D721Med (cell line): ENCODE data around the gene DMAC2.
"Not testable (repeated sequence)": the region's sequence is repeated elsewhere in the genome, so short reads cannot be mapped to it uniquely, and the experiment has no call there.

Source experiments
- DNase-seq: peaks from one replicate; pipeline ENCODE4 v3.0.0; 2011; ENCODE audit warnings: low spot score; ENCODE audit not compliant: insufficient read length
- FAIRE-seq: peaks from 2 replicates; lab custom pipeline; 2011; peaks lifted over from hg19 to GRCh38; lab: Jason Lieb, UNC
- CTCF ChIP-seq: IDR thresholded peaks from 2 replicates; pipeline ENCODE4 v1.5.1; 2012; ENCODE audit warnings: mild to moderate bottlenecking, control low read depth; ENCODE audit not compliant: insufficient read depth; ENCODE audit errors: missing control alignments

DMAC2 gene

GRCh38 chr19:41442473-41443355 is 3.0 kb upstream of the DMAC2 start, which contains the start of gene ERICH4:
ERICH4 (plus strand) TSS chr19:41443156; CDS start chr19:41443170, 14 bp downstream.
- DNase-seq (no peak), FAIRE-seq (no peak)
- TF ChIP-seq CTCF = no peak

GRCh38 chr19:41441321-41441945 is 1.7 kb upstream of the DMAC2 start:
- FAIRE-seq (no peak), DNase-seq (no peak)
- TF ChIP-seq CTCF = no peak

DNA sequence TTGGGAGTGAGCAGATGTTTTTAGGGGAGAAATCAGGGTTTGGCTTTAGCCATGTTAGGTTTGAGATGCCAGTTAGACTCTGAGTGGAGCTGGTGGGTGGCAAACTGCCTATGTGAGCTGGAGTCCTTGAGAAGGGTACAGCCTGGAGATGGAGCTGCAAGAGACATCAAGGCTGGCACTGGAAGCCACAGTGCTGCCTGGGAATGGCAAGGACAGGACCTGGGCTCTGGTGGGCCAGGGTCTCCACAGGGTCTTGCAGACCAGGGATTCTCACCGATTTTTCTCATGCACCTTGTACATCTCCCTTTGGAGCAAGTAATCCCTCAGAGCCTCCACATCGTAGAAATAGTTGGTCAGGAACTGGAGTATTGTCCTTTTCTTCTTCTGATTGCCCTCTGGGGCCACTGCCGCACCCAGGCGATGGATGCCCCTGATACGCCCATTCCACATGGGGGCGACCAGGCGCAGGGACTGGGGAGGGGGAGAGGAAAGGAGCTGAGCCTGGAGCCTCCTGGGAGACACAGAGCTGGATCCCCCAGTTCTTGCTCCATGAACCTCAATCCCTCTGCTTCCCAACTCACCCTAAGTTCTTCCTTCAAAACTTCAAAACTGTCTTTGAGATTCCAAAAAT is 1.7 kb downstream of the DMAC2 start:
- no peak for DNase-seq
- no peak for TF ChIP-seq CTCF
- no peak for FAIRE-seq

DNA sequence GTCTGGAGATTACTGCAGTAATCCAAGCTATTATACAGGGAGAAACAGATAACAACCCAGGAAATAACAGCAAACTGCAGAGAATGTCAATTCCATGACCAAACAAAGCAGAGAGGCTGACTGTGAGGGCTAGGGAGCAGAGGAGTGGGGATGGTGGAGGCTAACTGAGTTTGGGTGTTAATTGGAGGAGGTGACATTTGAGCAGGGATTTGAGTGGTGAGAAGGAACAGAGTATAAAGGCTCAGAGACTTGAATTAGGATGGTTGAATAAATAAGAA is 3.1 kb downstream of the DMAC2 start:
- DNase-seq (no peak), FAIRE-seq (no peak)
- no peak for TF ChIP-seq CTCF

GRCh38 chr19:41435936-41436673 is 3.6 kb downstream of the DMAC2 start:
- FAIRE-seq (no peak), DNase-seq (peak; percentile 2)
- TF ChIP-seq CTCF = no peak

DNA sequence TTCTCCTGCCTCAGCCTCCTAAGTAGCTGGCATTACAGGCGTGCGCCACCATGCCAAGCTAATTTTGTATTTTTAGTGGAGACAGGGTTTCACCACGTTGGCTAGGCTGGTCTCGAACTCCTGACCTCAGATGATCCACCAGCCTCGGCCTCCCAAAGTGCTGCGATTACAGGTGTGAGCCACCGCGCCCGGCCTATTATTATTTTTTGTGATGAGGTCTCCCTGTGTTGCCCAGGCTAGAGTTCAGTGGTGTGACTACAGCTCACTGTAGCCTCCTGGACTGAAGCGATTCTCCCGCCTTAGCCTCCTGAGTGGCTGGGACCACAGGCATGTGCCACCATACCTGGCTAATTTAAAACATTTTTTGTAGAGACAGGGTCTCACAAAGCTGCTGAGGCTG is 4.3 kb downstream of the DMAC2 start:
- DNase-seq, FAIRE-seq: not testable (repeated sequence)

GRCh38 chr19:41434450-41434849 is 5.3 kb downstream of the DMAC2 start:
- FAIRE-seq (no peak), DNase-seq (no peak)
- TF ChIP-seq CTCF = no peak
